H9 (cell line): Measurements from ENCODE around the gene CXCL10. TPM values are rescaled to one million over a fixed set of nuclear protein-coding genes. Genes with fewer than 3 reads are reported as not detected.

Source experiments
- DNase-seq: peaks from one replicate; pipeline ENCODE4 v3.0.0-alpha.2; 2017
- H2AFZ ChIP-seq: one replicate; pipeline ENCODE4 v1.6.1; 2013; ENCODE audit warnings: mild to moderate bottlenecking, low read length, control low read depth, moderate library complexity
- H2AK5ac ChIP-seq: 2 replicates; pipeline ENCODE4 v1.6.1; 2013; ENCODE audit warnings: low read length, control low read depth, mixed read lengths; ENCODE audit not compliant: insufficient read length
- H2BK120ac ChIP-seq: one replicate; pipeline ENCODE4 v1.6.1; 2013; ENCODE audit warnings: low read depth, mild to moderate bottlenecking, low read length, control low read depth, inconsistent platforms; ENCODE audit not compliant: poor library complexity, severe bottlenecking
- H2BK12ac ChIP-seq: 2 replicates; pipeline ENCODE4 v1.6.1; 2013; ENCODE audit warnings: low read length, control low read depth, mixed read lengths, low read depth; ENCODE audit not compliant: insufficient read length
- H2BK15ac ChIP-seq: 2 replicates; pipeline ENCODE4 v1.6.1; 2013; ENCODE audit warnings: low read depth, low read length, control low read depth
- H2BK20ac ChIP-seq: one replicate; pipeline ENCODE4 v1.6.1; 2013; ENCODE audit warnings: low read depth, mild to moderate bottlenecking, low read length, control low read depth, inconsistent platforms; ENCODE audit not compliant: poor library complexity, severe bottlenecking
- H2BK5ac ChIP-seq: 2 replicates; pipeline ENCODE4 v1.6.1; 2013; ENCODE audit warnings: low read length, control low read depth, mixed read lengths; ENCODE audit not compliant: insufficient read length
- H3K14ac ChIP-seq: 2 replicates; pipeline ENCODE4 v1.6.1; 2013; ENCODE audit warnings: low read length, control low read depth; ENCODE audit not compliant: insufficient read depth
- H3K18ac ChIP-seq: 2 replicates; pipeline ENCODE4 v1.6.1; 2013; ENCODE audit warnings: low read depth, mild to moderate bottlenecking, mixed read lengths, low read length, control low read depth; ENCODE audit not compliant: insufficient read length
- H3K23ac ChIP-seq: 2 replicates; pipeline ENCODE4 v1.6.1; 2013; ENCODE audit warnings: low read length, control low read depth, mixed read lengths, low read depth; ENCODE audit not compliant: insufficient read length
- H3K23me2 ChIP-seq: 2 replicates; pipeline ENCODE4 v1.6.1; 2013; ENCODE audit warnings: low read depth, mild to moderate bottlenecking, mixed read lengths, low read length, control low read depth; ENCODE audit not compliant: insufficient read length, poor library complexity, severe bottlenecking
- H3K27ac ChIP-seq: 2 replicates; pipeline ENCODE4 v1.5.1; 2013; ENCODE audit warnings: low read length, control low read depth, mixed read lengths, low read depth; ENCODE audit not compliant: insufficient read length
- H3K27me3 ChIP-seq: 2 replicates; pipeline ENCODE4 v1.6.1; 2013; ENCODE audit warnings: low read length, control low read depth, inconsistent platforms; ENCODE audit not compliant: insufficient read depth
- H3K4ac ChIP-seq: 2 replicates; pipeline ENCODE4 v1.6.1; 2013; ENCODE audit warnings: low read depth, mild to moderate bottlenecking, control low read depth, inconsistent platforms, low read length, moderate library complexity
- H3K4me1 ChIP-seq: 2 replicates; pipeline ENCODE4 v1.6.1; 2013; ENCODE audit warnings: low read length, control low read depth, inconsistent platforms; ENCODE audit not compliant: insufficient read depth
- H3K4me2 ChIP-seq: 2 replicates; pipeline ENCODE4 v1.6.1; 2013; ENCODE audit warnings: low read length, control low read depth, mixed read lengths; ENCODE audit not compliant: insufficient read length, insufficient read depth
- H3K56ac ChIP-seq: 2 replicates; pipeline ENCODE4 v1.6.1; 2013; ENCODE audit warnings: low read depth, mild to moderate bottlenecking, mixed read lengths, low read length, control low read depth; ENCODE audit not compliant: insufficient read length
- H3K79me1 ChIP-seq: 2 replicates; pipeline ENCODE4 v1.6.1; 2013; ENCODE audit warnings: low read depth, mild to moderate bottlenecking, moderate library complexity, low read length, control low read depth, inconsistent platforms; ENCODE audit not compliant: insufficient read depth, poor library complexity, severe bottlenecking
- H3K79me2 ChIP-seq: 2 replicates; pipeline ENCODE4 v1.6.1; 2013; ENCODE audit warnings: low read length, control low read depth, inconsistent platforms; ENCODE audit not compliant: insufficient read depth
- H3K9ac ChIP-seq: 2 replicates; pipeline ENCODE4 v1.6.1; 2013; ENCODE audit warnings: low read length, control low read depth, mixed read lengths; ENCODE audit not compliant: insufficient read length; ENCODE audit errors: extremely low read depth
- H3K9me3 ChIP-seq: one replicate; pipeline ENCODE4 v1.6.1; 2013; ENCODE audit warnings: low read depth, low read length, inconsistent platforms; ENCODE audit not compliant: control insufficient read depth
- H3T11ph ChIP-seq: one replicate; pipeline ENCODE4 v1.6.1; 2013; ENCODE audit warnings: mild to moderate bottlenecking, low read length, control low read depth, inconsistent platforms
- H4K20me1 ChIP-seq: one replicate; pipeline ENCODE4 v1.6.1; 2013; ENCODE audit not compliant: control insufficient read depth, insufficient read length, insufficient read depth
- H4K5ac ChIP-seq: 2 replicates; pipeline ENCODE4 v1.6.1; 2013; ENCODE audit warnings: low read depth, mild to moderate bottlenecking, mixed read lengths, low read length, control low read depth; ENCODE audit not compliant: insufficient read length
- H4K8ac ChIP-seq: replicated peaks from 2 replicates; pipeline ENCODE4 v1.6.1; 2013; ENCODE audit warnings: low read length, control low read depth, mixed read lengths, low read depth; ENCODE audit not compliant: insufficient read length
- H4K91ac ChIP-seq: 2 replicates; pipeline ENCODE4 v1.6.1; 2013; ENCODE audit warnings: low read depth, mild to moderate bottlenecking, moderate library complexity, mixed read lengths, low read length, control low read depth; ENCODE audit not compliant: insufficient read length
- H3K27ac Mint-ChIP-seq, 3 experiments: 2 replicates in 2 of 3; 3 replicates in 1 of 3; pipeline ENCODE4 v1.8.0; 2020 to 2021; ENCODE audit warnings: mixed read lengths in 3 of 3, mild to moderate bottlenecking in 1 of 3, moderate library complexity in 1 of 3
- H3K27me3 Mint-ChIP-seq: 2 replicates; pipeline ENCODE4 v1.8.0; 2021; ENCODE audit warnings: low read depth, mild to moderate bottlenecking, moderate library complexity, mixed read lengths
- H3K36me3 Mint-ChIP-seq, 3 experiments: 2 replicates in 2 of 3; 3 replicates in 1 of 3; pipeline ENCODE4 v1.8.0; 2020 to 2021; ENCODE audit warnings: low read depth in 3 of 3, mixed read lengths in 3 of 3; ENCODE audit not compliant: insufficient read depth in 1 of 3
- H3K4me1 Mint-ChIP-seq, 2 experiments: 2 replicates each; pipeline ENCODE4 v1.8.0; 2020; ENCODE audit warnings: mixed read lengths in 2 of 2
- H3K4me3 Mint-ChIP-seq, 2 experiments: 2 replicates in 1 of 2; 3 replicates in 1 of 2; pipeline ENCODE4 v1.8.0; 2020 to 2021; ENCODE audit warnings: mild to moderate bottlenecking in 2 of 2, mixed read lengths in 2 of 2, moderate library complexity in 1 of 2
- H3K9me3 Mint-ChIP-seq, 2 experiments: 2 replicates in 1 of 2; 3 replicates in 1 of 2; pipeline ENCODE4 v1.8.0; 2020; ENCODE audit warnings: mild to moderate bottlenecking in 2 of 2, mixed read lengths in 2 of 2, moderate library complexity in 1 of 2
- total RNA-seq: library from RNA; stranded (reverse); gene quantifications from 2 replicates; pipeline ENCODE4 v1.2.1, GENCODE V29; 2021
- TF ChIP-seq, protein P1 (sequence below): fragments of 200-600 bp; sonication (generic); conservative IDR thresholded peaks from 3 replicates; pipeline ENCODE4 v1.8.0; 2021; ENCODE audit warnings: antibody characterized with exemption, mild to moderate bottlenecking

The CXCL10 gene
- total RNA-seq, 1 experiment from 2014 or later, result not detected

DNA sequence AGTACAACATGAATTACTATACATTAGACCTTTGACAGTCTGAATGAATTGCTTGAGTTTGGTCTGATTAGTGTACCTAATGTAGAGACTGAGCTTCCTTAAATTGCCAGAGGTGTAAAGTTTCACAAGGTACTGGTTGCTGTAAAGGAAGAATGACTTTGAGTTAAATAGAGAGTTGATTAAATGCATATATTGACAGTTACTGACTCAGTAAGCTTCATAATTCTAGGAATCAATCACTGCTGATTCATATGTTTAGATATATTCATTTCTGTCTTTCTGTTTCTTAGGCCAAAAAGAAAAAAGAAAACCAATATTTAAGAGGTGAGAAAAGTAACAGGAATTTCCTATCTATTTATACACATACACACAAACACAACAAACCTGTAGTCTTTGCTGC lies 35.0 kb upstream of the CXCL10 start:
- Mint-ChIP-seq H3K9me3 (no peaks in the 10 kb centered on the region), H3K36me3 (no peaks in the 10 kb centered on the region), H3K27me3 (no peaks in the 10 kb centered on the region), H3K27ac (no peak overlapping the region), H3K4me3 (no peak overlapping the region), H3K4me1 (peaks cover 35 to 42% of the 10 kb centered on the region in 2 experiments)
- Histone ChIP-seq H4K5ac (no peak overlapping the region), H2AK5ac (no peak overlapping the region), H2BK20ac (no peak overlapping the region), H3K23me2 (no peaks in the 10 kb centered on the region), H3K79me1 (no peaks in the 10 kb centered on the region), H2BK120ac (no peak overlapping the region), H2BK15ac (no peak overlapping the region), H3K9ac (no peak overlapping the region), H4K8ac (no peak overlapping the region), H3K56ac (no peak overlapping the region), H3K14ac (no peak overlapping the region), H3T11ph (no peak overlapping the region), H2BK12ac (no peak overlapping the region), H2BK5ac (no peak overlapping the region), H3K4ac (no peak overlapping the region), H2AFZ (no peak overlapping the region), H3K4me1 (peaks cover 9% of the 10 kb centered on the region), H3K9me3 (no peaks in the 10 kb centered on the region), H3K27me3 (no peaks in the 10 kb centered on the region), H3K18ac (no peak overlapping the region), H4K20me1 (no peaks in the 10 kb centered on the region), H4K91ac (no peak overlapping the region), H3K79me2 (no peaks in the 10 kb centered on the region), H3K4me2 (no peak overlapping the region), H3K23ac (no peak overlapping the region), H3K27ac (no peak overlapping the region)
- TF ChIP-seq, protein P1, sequence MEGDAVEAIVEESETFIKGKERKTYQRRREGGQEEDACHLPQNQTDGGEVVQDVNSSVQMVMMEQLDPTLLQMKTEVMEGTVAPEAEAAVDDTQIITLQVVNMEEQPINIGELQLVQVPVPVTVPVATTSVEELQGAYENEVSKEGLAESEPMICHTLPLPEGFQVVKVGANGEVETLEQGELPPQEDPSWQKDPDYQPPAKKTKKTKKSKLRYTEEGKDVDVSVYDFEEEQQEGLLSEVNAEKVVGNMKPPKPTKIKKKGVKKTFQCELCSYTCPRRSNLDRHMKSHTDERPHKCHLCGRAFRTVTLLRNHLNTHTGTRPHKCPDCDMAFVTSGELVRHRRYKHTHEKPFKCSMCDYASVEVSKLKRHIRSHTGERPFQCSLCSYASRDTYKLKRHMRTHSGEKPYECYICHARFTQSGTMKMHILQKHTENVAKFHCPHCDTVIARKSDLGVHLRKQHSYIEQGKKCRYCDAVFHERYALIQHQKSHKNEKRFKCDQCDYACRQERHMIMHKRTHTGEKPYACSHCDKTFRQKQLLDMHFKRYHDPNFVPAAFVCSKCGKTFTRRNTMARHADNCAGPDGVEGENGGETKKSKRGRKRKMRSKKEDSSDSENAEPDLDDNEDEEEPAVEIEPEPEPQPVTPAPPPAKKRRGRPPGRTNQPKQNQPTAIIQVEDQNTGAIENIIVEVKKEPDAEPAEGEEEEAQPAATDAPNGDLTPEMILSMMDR, result no peak
- no peak for DNase-seq
